ENCODE results near the gene MBNL1. TPM values are rescaled to one million over a fixed set of nuclear protein-coding genes. Genes with fewer than 3 reads are reported as not detected.

The MBNL1 gene
- total RNA-seq, 1 donor from 2014 or later = 69.4 TPM

DNA sequence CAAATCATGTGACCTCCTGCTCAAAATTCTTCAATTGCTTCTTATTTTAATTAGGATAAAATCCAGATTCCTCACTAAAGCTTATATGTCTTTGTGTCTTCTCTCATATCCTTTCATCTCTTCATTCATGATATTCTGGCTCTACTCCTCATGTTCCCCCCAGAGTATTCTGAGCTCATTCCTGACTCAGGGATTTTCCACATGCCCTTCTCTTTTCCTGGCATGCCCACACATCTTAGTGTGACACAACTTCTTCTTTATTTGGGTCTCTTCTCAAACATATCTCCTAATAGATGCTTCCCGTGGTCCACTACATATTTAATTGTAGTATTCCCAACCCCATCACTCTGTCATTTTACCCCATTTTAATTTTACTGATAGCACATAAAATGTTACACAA, 15.2 kb upstream of the MBNL1 start:
- H3K4me3 Mint-ChIP-seq = no peak overlapping the region
- H3K27me3 Mint-ChIP-seq = no peaks in the 10 kb centered on the region
- H3K4me1 Mint-ChIP-seq (ENCODE audit: unreplicated experiment) = peaks cover 8% of the 10 kb centered on the region
- H3K9me3 Mint-ChIP-seq = no peaks in the 10 kb centered on the region
- H3K36me3 Mint-ChIP-seq = no peaks in the 10 kb centered on the region
- DNase-seq (ENCODE audit: extremely low spot score, unreplicated experiment) = no peak
- no peak overlapping the region for H3K27ac Mint-ChIP-seq
- TF ChIP-seq, protein P1, sequence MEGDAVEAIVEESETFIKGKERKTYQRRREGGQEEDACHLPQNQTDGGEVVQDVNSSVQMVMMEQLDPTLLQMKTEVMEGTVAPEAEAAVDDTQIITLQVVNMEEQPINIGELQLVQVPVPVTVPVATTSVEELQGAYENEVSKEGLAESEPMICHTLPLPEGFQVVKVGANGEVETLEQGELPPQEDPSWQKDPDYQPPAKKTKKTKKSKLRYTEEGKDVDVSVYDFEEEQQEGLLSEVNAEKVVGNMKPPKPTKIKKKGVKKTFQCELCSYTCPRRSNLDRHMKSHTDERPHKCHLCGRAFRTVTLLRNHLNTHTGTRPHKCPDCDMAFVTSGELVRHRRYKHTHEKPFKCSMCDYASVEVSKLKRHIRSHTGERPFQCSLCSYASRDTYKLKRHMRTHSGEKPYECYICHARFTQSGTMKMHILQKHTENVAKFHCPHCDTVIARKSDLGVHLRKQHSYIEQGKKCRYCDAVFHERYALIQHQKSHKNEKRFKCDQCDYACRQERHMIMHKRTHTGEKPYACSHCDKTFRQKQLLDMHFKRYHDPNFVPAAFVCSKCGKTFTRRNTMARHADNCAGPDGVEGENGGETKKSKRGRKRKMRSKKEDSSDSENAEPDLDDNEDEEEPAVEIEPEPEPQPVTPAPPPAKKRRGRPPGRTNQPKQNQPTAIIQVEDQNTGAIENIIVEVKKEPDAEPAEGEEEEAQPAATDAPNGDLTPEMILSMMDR (conservative IDR thresholded peaks at IDR 0.05) = no peak

DNA sequence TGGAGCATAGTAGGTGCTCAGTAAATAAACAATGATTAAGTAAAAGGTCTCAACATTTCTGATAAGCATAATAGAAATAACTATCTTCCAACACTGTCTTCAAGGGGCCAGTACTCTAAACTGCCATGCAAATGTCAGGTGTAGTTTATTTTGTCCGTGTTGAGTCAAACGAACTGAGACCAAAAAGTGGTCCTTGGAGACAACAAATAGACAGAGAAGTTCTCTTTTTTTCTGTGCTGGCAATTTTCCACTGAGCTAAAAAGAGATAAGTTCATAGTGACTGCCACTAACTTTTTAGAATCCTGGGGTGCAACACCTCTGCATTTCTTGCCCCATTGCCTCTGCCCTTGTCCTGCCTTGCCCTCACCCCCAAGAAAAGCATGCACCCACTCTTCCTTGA, 14.7 kb upstream of the MBNL1 start:
- TF ChIP-seq, protein P1 (conservative IDR thresholded peaks at IDR 0.05) = no peak
- H3K27me3 Mint-ChIP-seq = no peaks in the 10 kb centered on the region
- H3K9me3 Mint-ChIP-seq = no peaks in the 10 kb centered on the region

DNA sequence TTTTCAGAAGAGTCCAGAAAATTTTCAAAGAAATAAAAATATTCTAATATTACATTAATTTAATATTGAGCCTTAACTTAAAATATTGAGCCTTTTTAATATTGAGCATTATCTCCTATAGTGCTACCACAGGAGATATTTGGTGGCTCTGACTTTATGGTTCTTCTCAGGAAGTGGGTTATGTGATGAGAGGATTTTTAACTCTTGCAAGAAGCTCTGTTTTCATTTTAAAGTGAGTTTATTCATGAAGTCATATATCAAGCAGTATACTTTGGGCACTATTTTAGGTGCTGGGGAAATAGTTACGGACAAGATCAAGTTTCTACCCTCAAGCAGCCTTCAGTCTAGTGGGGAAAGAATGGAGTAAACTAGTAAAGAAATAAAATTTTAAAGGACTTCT, 13.4 kb upstream of the MBNL1 start:
- TF ChIP-seq, protein P1 (conservative IDR thresholded peaks at IDR 0.05) = no peak
- Mint-ChIP-seq H3K4me3 (no peak overlapping the region), H3K4me1 (ENCODE audit: unreplicated experiment) (peaks cover 24% of the 10 kb centered on the region), H3K9me3 (no peaks in the 10 kb centered on the region), H3K36me3 (no peaks in the 10 kb centered on the region), H3K27me3 (no peaks in the 10 kb centered on the region), H3K27ac (no peak overlapping the region)
- DNase-seq (ENCODE audit: extremely low spot score, unreplicated experiment) = no peak

More for the DNA sequence above, 14.7 kb upstream of the MBNL1 start:
- no peak for DNase-seq (ENCODE audit: extremely low spot score, unreplicated experiment)
- H3K36me3 Mint-ChIP-seq = no peaks in the 10 kb centered on the region
- no peak overlapping the region for H3K4me3 Mint-ChIP-seq
- no peak overlapping the region for H3K27ac Mint-ChIP-seq
- H3K4me1 Mint-ChIP-seq (ENCODE audit: unreplicated experiment) = peaks cover 13% of the 10 kb centered on the region

DNA sequence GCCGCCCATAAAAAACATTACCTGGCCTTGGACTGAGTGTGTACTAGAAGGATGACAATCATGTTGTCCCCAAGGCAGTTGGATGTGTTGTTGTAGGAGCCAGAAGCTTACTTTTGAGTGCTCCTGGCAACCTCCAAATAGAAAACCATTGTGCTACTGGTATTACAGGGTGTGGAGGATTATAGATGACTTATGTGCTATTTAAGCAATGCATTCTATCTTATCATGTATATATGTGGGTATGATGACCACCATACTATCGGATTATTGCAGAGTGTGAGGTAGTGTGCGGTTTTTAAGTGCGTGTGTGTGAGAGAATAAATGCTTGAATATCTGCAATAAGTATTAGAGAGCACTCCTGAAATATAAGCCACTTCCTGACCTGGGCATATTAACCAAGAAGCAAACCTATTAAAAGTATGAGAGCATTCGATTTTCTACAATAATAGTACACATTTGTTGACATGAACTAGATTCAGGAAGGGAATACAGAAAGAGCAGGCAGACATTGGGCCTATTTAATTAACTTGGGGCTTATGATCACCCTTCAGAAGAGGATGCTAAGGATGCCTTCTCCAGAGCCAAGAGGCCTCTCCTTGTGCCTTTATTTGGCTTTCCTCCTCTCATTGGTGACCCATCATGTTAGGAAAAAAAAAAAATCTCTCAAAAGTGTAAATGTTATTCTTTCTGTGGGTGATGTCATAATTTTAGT, 11.7 kb upstream of the MBNL1 start:
- Mint-ChIP-seq H3K27me3 (no peaks in the 10 kb centered on the region), H3K27ac (no peak overlapping the region), H3K4me1 (ENCODE audit: unreplicated experiment) (peaks cover 24% of the 10 kb centered on the region), H3K9me3 (no peaks in the 10 kb centered on the region), H3K36me3 (no peaks in the 10 kb centered on the region), H3K4me3 (no peak overlapping the region)
- TF ChIP-seq, protein P1 (conservative IDR thresholded peaks at IDR 0.05) = no peak
- DNase-seq (ENCODE audit: extremely low spot score, unreplicated experiment) = no peak

DNA sequence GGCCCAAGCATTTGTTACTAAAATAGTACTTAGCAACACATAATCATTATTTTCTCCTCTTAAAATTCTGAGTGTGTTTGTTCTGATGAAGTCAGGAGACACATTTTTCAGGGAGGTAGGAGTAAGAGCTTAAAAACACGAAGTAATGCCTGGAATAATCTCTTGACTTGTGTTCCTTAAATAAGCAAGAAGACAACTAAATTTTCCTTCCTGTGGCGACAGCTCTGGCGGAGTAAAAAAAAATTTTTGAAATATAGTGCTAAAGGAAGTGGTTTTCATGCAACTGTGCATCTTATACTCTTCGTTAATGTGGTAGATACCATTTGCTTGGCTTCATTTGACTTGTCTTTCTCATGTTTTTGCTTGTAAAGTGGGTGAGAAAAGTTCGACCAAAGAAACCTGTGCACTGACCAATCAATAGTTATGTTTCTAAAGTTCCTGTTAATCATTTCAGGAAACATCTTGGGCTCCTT, 11.1 kb upstream of the MBNL1 start:
- H3K4me3 Mint-ChIP-seq = no peak overlapping the region

More for the DNA sequence above, 11.1 kb upstream of the MBNL1 start:
- Mint-ChIP-seq H3K4me1 (ENCODE audit: unreplicated experiment) (peaks cover 24% of the 10 kb centered on the region), H3K27me3 (no peaks in the 10 kb centered on the region), H3K36me3 (no peaks in the 10 kb centered on the region), H3K27ac (no peak overlapping the region), H3K9me3 (no peaks in the 10 kb centered on the region)
- no peak for DNase-seq (ENCODE audit: extremely low spot score, unreplicated experiment)
- TF ChIP-seq, protein P1 (conservative IDR thresholded peaks at IDR 0.05) = no peak

Data from type B pancreatic cell (in vitro differentiated cells).